Daoy (cell line): ENCODE measurements around the gene NEK5. TPM values are rescaled to one million over a fixed set of nuclear protein-coding genes. Genes with fewer than 3 reads are reported as not detected.
"Not testable (repeated sequence)": the region's sequence is repeated elsewhere in the genome, so short reads cannot be mapped to it uniquely, and the experiment has no call there.

Experiments used
- DNase-seq: peaks from one replicate; pipeline ENCODE4 v3.0.0-alpha.2; 2015; ENCODE audit warnings: low read depth
- total RNA-seq: library from RNA; depleted of rRNA; stranded (reverse); fragments of >200 nt; shearing (Covaris generic); gene quantifications from 2 replicates; pipeline ENCODE4 v1.2.3, GENCODE V29; 2014; rRNA removed

The NEK5 gene
- total RNA-seq = 0.23 TPM in 1 of 2 replicates, not detected in the other

- peak; percentile 57 for DNase-seq
Measured at GRCh38 chr13:52128714-52129700, at the start of gene NEK5. TSS of gene NEK5 (minus strand) at chr13:52129073. CDS start at chr13:52127482, 1,591 bp downstream.

- DNase-seq = no peak
Measured at GRCh38 chr13:52177276-52177675, 48.4 kb upstream of the NEK5 start.

- DNase-seq = not testable (repeated sequence)
Measured at GRCh38 chr13:52173970-52174369, 45.1 kb upstream of the NEK5 start.

GRCh38 chr13:52173373-52173772 lies 44.5 kb upstream of the NEK5 start:
- DNase-seq = no peak

- DNase-seq = not testable (repeated sequence)
Measured at GRCh38 chr13:52171686-52172085, 42.8 kb upstream of the NEK5 start.

GRCh38 chr13:52170828-52171391 lies 42.0 kb upstream of the NEK5 start:
- DNase-seq = not testable (repeated sequence)

- no peak for DNase-seq
Measured at GRCh38 chr13:52169839-52170238, 41.0 kb upstream of the NEK5 start.

- no peak for DNase-seq
Measured at GRCh38 chr13:52165411-52165810, 36.5 kb upstream of the NEK5 start.

GRCh38 chr13:52164989-52165388 lies 36.1 kb upstream of the NEK5 start:
- DNase-seq = no peak

- not testable (repeated sequence) for DNase-seq
Measured at GRCh38 chr13:52163878-52164277, 35.0 kb upstream of the NEK5 start.

- no peak for DNase-seq
Measured at GRCh38 chr13:52162279-52163101, 33.6 kb upstream of the NEK5 start.

- DNase-seq = no peak
Measured at GRCh38 chr13:52161181-52161646, 32.3 kb upstream of the NEK5 start.

GRCh38 chr13:52160506-52160905 lies 31.6 kb upstream of the NEK5 start:
- DNase-seq = no peak

GRCh38 chr13:52160053-52160452 lies 31.2 kb upstream of the NEK5 start:
- DNase-seq = no peak

- peak; percentile 57 for DNase-seq
Measured at GRCh38 chr13:52159159-52159982, 30.5 kb upstream of the NEK5 start, which contains the start of gene NEK3. TSS of gene NEK3 (minus strand) at chr13:52159597. CDS start at chr13:52156191, 3,406 bp downstream.

GRCh38 chr13:52158629-52159158 lies 29.8 kb upstream of the NEK5 start:
- DNase-seq = peak; percentile 22

GRCh38 chr13:52156724-52157261 lies 27.9 kb upstream of the NEK5 start:
- DNase-seq = no peak

- DNase-seq = no peak
Measured at GRCh38 chr13:52155177-52155576, 26.3 kb upstream of the NEK5 start.

GRCh38 chr13:52147225-52147624 lies 18.4 kb upstream of the NEK5 start:
- no peak for DNase-seq

- DNase-seq = no peak
Measured at GRCh38 chr13:52141299-52141698, 12.4 kb upstream of the NEK5 start.
